ENCODE data around the gene CTBP1.

The CTBP1 gene

GRCh38 chr4:1166509-1167243, 82.3 kb downstream of the CTBP1 start:
- no peak for TF ChIP-seq CTCF (IDR thresholded peaks at IDR 0.05; ENCODE audit: insufficient read depth, low read length)
- TF ChIP-seq POLR2AphosphoS5 (IDR thresholded peaks at IDR 0.05; ENCODE audit: low read depth), result no peak
- TF ChIP-seq SPI1 (IDR thresholded peaks at IDR 0.05; ENCODE audit: borderline replicate concordance, low read depth), result no peak
- TF ChIP-seq GABPA (IDR thresholded peaks at IDR 0.05; ENCODE audit: low read depth), result no peak
- no peak for TF ChIP-seq REST (IDR thresholded peaks at IDR 0.05; ENCODE audit: insufficient replicate concordance, low read depth)
- peaks cover 5% of the 10 kb centered on the region for H3K27me3 ChIP-seq (ENCODE audit: insufficient read depth, poor library complexity, severe bottlenecking)
- DNase-seq (ENCODE audit: low read depth in 1 of 2, low spot score in 1 of 2), result no peak
- peak overlapping the region; percentile 54 for H3K4me3 ChIP-seq (replicated peaks; ENCODE audit: insufficient read depth, low read length)
- no peak overlapping the region; the same call in 1 of the 2 replicates for H3K27ac ChIP-seq (replicated peaks)

- Histone ChIP-seq H3K27ac (replicated peaks) (no peak overlapping the region), H3K27me3 (ENCODE audit: insufficient read depth, poor library complexity, severe bottlenecking) (no peaks in the 10 kb centered on the region)
- no peak for TF ChIP-seq CTCF (IDR thresholded peaks at IDR 0.05; ENCODE audit: insufficient read depth, low read length)
- TF ChIP-seq SPI1 (IDR thresholded peaks at IDR 0.05; ENCODE audit: borderline replicate concordance, low read depth), result no peak
- no peak for TF ChIP-seq POLR2AphosphoS5 (IDR thresholded peaks at IDR 0.05; ENCODE audit: low read depth)
- no peak for TF ChIP-seq REST (IDR thresholded peaks at IDR 0.05; ENCODE audit: insufficient replicate concordance, low read depth)
- TF ChIP-seq GABPA (IDR thresholded peaks at IDR 0.05; ENCODE audit: low read depth), result no peak
Measured at GRCh38 chr4:1164956-1165545, 83.9 kb downstream of the CTBP1 start.

GRCh38 chr4:1164444-1164843, 84.5 kb downstream of the CTBP1 start:
- DNase-seq (ENCODE audit: low read depth in 1 of 2, low spot score in 1 of 2), result no peak
- Histone ChIP-seq H3K27ac (replicated peaks) (no peak overlapping the region), H3K27me3 (ENCODE audit: insufficient read depth, poor library complexity, severe bottlenecking) (no peaks in the 10 kb centered on the region), H3K4me3 (replicated peaks; ENCODE audit: insufficient read depth, low read length) (no peak overlapping the region)
- TF ChIP-seq REST (IDR thresholded peaks at IDR 0.05; ENCODE audit: insufficient replicate concordance, low read depth), result no peak
- TF ChIP-seq GABPA (IDR thresholded peaks at IDR 0.05; ENCODE audit: low read depth), result no peak
- TF ChIP-seq SPI1 (IDR thresholded peaks at IDR 0.05; ENCODE audit: borderline replicate concordance, low read depth), result no peak
- no peak for TF ChIP-seq POLR2AphosphoS5 (IDR thresholded peaks at IDR 0.05; ENCODE audit: low read depth)
- TF ChIP-seq CTCF (IDR thresholded peaks at IDR 0.05; ENCODE audit: insufficient read depth, low read length), result no peak

More at GRCh38 chr4:1164956-1165545, 83.9 kb downstream of the CTBP1 start:
- DNase-seq (ENCODE audit: low read depth in 1 of 2, low spot score in 1 of 2), result no peak
- H3K4me3 ChIP-seq (replicated peaks; ENCODE audit: insufficient read depth, low read length), result no peak overlapping the region
